Endothelial cell of umbilical vein (primary cell): ENCODE results near the gene TXNDC15. TPM values are rescaled to one million over a fixed set of nuclear protein-coding genes. Genes with fewer than 3 reads are reported as not detected.

ENCODE experiments used
- BruUV-seq: library from RNA; stranded (reverse); fragments of 400-500 nt; replicated peaks from 2 replicates; lab custom pipeline; 2021; lab: Mats Ljungman, UMichigan
- CTCF ChIA-PET: fragments of 300-600, 350-600 bp; sonication (Branson Sonifier 250); formaldehyde crosslinking; loops from one replicate; lab custom pipeline; 2021; ENCODE audit warnings: antibody characterized with exemption, inconsistent platforms; lab: Charles Lee
- POLR2A ChIA-PET: fragments of 300-600, 350-600 bp; sonication (Branson Sonifier 250); formaldehyde crosslinking; loops from one replicate; lab custom pipeline; 2021; ENCODE audit warnings: antibody characterized with exemption, inconsistent platforms; lab: Charles Lee
- DNase-seq: peaks from one replicate; pipeline ENCODE4 v3.0.0-alpha.2; 2011; ENCODE audit warnings: low read depth, low spot score
- FAIRE-seq: peaks from 2 replicates; lab custom pipeline; 2011; peaks lifted over from hg19 to GRCh38; lab: Jason Lieb, UNC
- H2AFZ ChIP-seq: 2 replicates; pipeline ENCODE4 v1.6.0; 2012; ENCODE audit warnings: low read depth, low read length, control low read depth, inconsistent platforms
- H3K27ac ChIP-seq: 2 replicates; pipeline ENCODE4 v1.5.1; 2011; ENCODE audit warnings: low read depth, mild to moderate bottlenecking, control low read depth, low read length, moderate library complexity; ENCODE audit not compliant: insufficient read depth
- H3K27me3 ChIP-seq, 2 experiments: 2 replicates each; pipeline versions ENCODE4 v1.6.0 to v1.6.1; 2011; ENCODE audit warnings: low read length in 2 of 2, mixed read lengths in 1 of 2; ENCODE audit not compliant: control insufficient read depth in 2 of 2, insufficient read depth in 2 of 2
- H3K36me3 ChIP-seq, 2 experiments: 2 replicates in 1 of 2; 3 replicates in 1 of 2; pipeline ENCODE4 v1.5.1; 2011; ENCODE audit warnings: low read length in 2 of 2, mild to moderate bottlenecking in 1 of 2, moderate library complexity in 1 of 2; ENCODE audit not compliant: control insufficient read depth in 2 of 2, insufficient read depth in 2 of 2; ENCODE audit errors: extremely low read depth in 1 of 2
- H3K4me1 ChIP-seq: 3 replicates; pipeline ENCODE4 v1.5.1; 2011; ENCODE audit warnings: mild to moderate bottlenecking, low read length; ENCODE audit not compliant: control insufficient read depth, insufficient read depth; ENCODE audit errors: extremely low read depth
- H3K4me2 ChIP-seq: 2 replicates; pipeline ENCODE4 v1.6.1; 2011; ENCODE audit warnings: low read length, control low read depth, mixed read lengths; ENCODE audit not compliant: insufficient read depth
- H3K4me3 ChIP-seq, 3 experiments: fragments of 200-600 bp in 1 of 3; sonication (generic), shearing (Covaris generic) in 1 of 3; replicated peaks in 1 of 3; 2 replicates each; pipeline ENCODE4 v1.5.1; 2011 to 2016; ENCODE audit warnings: control low read depth in 3 of 3, low read length in 3 of 3, mild to moderate bottlenecking in 2 of 3, inconsistent platforms in 1 of 3, low read depth in 1 of 3, moderate library complexity in 1 of 3; ENCODE audit not compliant: insufficient read depth in 1 of 3
- H3K79me2 ChIP-seq: 2 replicates; pipeline ENCODE4 v1.6.0; 2012; ENCODE audit warnings: low read length, inconsistent platforms; ENCODE audit not compliant: control insufficient read depth, insufficient read depth
- H3K9ac ChIP-seq: replicated peaks from 2 replicates; pipeline ENCODE3; 2011; ENCODE audit warnings: low read length, control low read depth; ENCODE audit not compliant: insufficient read depth; ENCODE audit errors: extremely low read depth
- H3K9me1 ChIP-seq: replicated peaks from 3 replicates; pipeline ENCODE4 v1.6.0; 2011; ENCODE audit warnings: mild to moderate bottlenecking, low read length; ENCODE audit not compliant: control insufficient read depth, insufficient read depth; ENCODE audit errors: extremely low read depth
- H3K9me3 ChIP-seq: replicated peaks from 2 replicates; pipeline ENCODE4 v1.5.1; 2012; ENCODE audit warnings: low read length, inconsistent platforms; ENCODE audit not compliant: control insufficient read depth, insufficient read depth
- H4K20me1 ChIP-seq: replicated peaks from 2 replicates; pipeline ENCODE3; 2011; ENCODE audit warnings: mild to moderate bottlenecking, low read length; ENCODE audit not compliant: control insufficient read depth, insufficient read depth; ENCODE audit errors: extremely low read depth
- CTCF ChIP-seq, 2 donors: IDR thresholded peaks; 1 replicate in 1 of 2; 2 replicates in 1 of 2; pipeline ENCODE4 v1.5.1; 2011; ENCODE audit warnings: low read length in 2 of 2, mild to moderate bottlenecking in 2 of 2, moderate library complexity in 2 of 2, control low read depth in 1 of 2, inconsistent platforms in 1 of 2, low read depth in 1 of 2; ENCODE audit not compliant: insufficient read depth in 1 of 2; ENCODE audit errors: extremely low read depth in 1 of 2
- EZH2 ChIP-seq: IDR thresholded peaks from 2 replicates; pipeline ENCODE4 v1.6.1; 2012; ENCODE audit warnings: borderline replicate concordance, low read depth, mild to moderate bottlenecking, moderate library complexity, low read length, inconsistent platforms; ENCODE audit not compliant: severe bottlenecking
- FOS ChIP-seq: IDR thresholded peaks from 2 replicates; pipeline ENCODE4 v1.6.1; 2011; ENCODE audit warnings: mild to moderate bottlenecking, low read length, moderate library complexity, borderline replicate concordance; ENCODE audit not compliant: insufficient read depth
- GATA2 ChIP-seq: IDR thresholded peaks from 2 replicates; pipeline ENCODE4 v1.7.0; 2011; ENCODE audit warnings: low read depth, mild to moderate bottlenecking, moderate library complexity, mixed read lengths, low read length; ENCODE audit not compliant: insufficient read length, insufficient read depth
- JUN ChIP-seq: IDR thresholded peaks from 2 replicates; pipeline ENCODE4 v1.6.1; 2011; ENCODE audit warnings: borderline replicate concordance, low read depth; ENCODE audit not compliant: insufficient read length, insufficient read depth
- MAX ChIP-seq: IDR thresholded peaks from 2 replicates; pipeline ENCODE4 v1.6.1; 2011; ENCODE audit not compliant: insufficient read depth, insufficient read length
- MYC ChIP-seq: IDR thresholded peaks from one replicate; pipeline ENCODE4 v1.6.1; 2011; ENCODE audit warnings: mild to moderate bottlenecking, low read depth, low read length
- POLR2A ChIP-seq: IDR thresholded peaks from 2 replicates; pipeline ENCODE4 v1.6.1; 2012; ENCODE audit warnings: low read depth, mild to moderate bottlenecking, control low read depth, low read length
- POLR2AphosphoS5 ChIP-seq: IDR thresholded peaks from 2 replicates; pipeline ENCODE4 v1.6.1; 2012; ENCODE audit warnings: low read depth, mild to moderate bottlenecking, control low read depth, low read length, moderate library complexity; ENCODE audit not compliant: insufficient read depth
- dilution Hi-C: fragments of 300-500 bp; cut with MboI; formaldehyde crosslinking; loops from one replicate; pipeline ENCODE4 v1.15.0; 2019; ENCODE audit warnings: low sequenced_read_pairs; ENCODE audit not compliant: extremely low pct_ligation_motif_present
- intact Hi-C: fragments of 100-400 bp; cut with micrococcal nuclease; formaldehyde crosslinking; loops from one replicate; pipeline ENCODE4 v1.10.0; 2022
- polyA plus RNA-seq, 4 experiments: library from polyadenylated mRNA; depleted of rRNA in 3 of 4; stranded (reverse) in 3 of 4; unstranded in 1 of 4; fragments of >200 nt; gene quantifications; 2 replicates each; pipeline versions ENCODE4 v1.2.1 to v1.2.3, GENCODE V29; 2011 to 2012; ENCODE audit warnings: missing spikeins in 1 of 4
- total RNA-seq: library from RNA; stranded (reverse); gene quantifications from 2 replicates; pipeline ENCODE4 v1.2.3, GENCODE V29; 2021

TXNDC15 gene
- total and polyA plus RNA-seq, 2 donors (not counting 3 experiments of a cell fraction or from before 2014, with no cell fraction given) = 57.2 to 68.6 TPM

- Histone ChIP-seq H3K27me3 (no peaks in the 10 kb centered on the region), H3K9me3 (no peaks in the 10 kb centered on the region), H3K9me1 (no peaks in the 10 kb centered on the region), H3K79me2 (no peaks in the 10 kb centered on the region), H2AFZ (no peak overlapping the region), H3K27ac (no peak overlapping the region), H3K9ac (no peak overlapping the region), H3K4me1 (no peaks in the 10 kb centered on the region), H3K4me2 (no peak overlapping the region), H3K4me3 (no peak overlapping the region), H3K36me3 (no peaks in the 10 kb centered on the region), H4K20me1 (no peaks in the 10 kb centered on the region)
- intact Hi-C loops = no loop called here
- no peak for TF ChIP-seq POLR2A
- TF ChIP-seq MAX = no peak
- TF ChIP-seq CTCF (IDR thresholded peaks at IDR 0.05; ENCODE audit: extremely low read depth in 1 of 2, insufficient read depth in 1 of 2, low read depth in 1 of 2, low read length in 2 of 2) = no peak
- no peak for TF ChIP-seq MYC
- TF ChIP-seq POLR2AphosphoS5 = no peak
- TF ChIP-seq EZH2 = no peak
- TF ChIP-seq GATA2 = no peak
- TF ChIP-seq FOS = no peak
- TF ChIP-seq JUN = no peak
- dilution Hi-C loops = no loop called here
- ChIA-PET CTCF (no interaction called here), POLR2A (no interaction called here)
- DNase-seq (no peak), FAIRE-seq (no peak)
- BruUV-seq = no TSS peak
Observed at GRCh38 chr5:134939500-134939899, 65.3 kb downstream of the TXNDC15 start.
